Activated CD4-positive, CD25-positive, alpha-beta regulatory T cell treated with anti-CD3 and anti-CD28 coated beads, Interleukin-2, amount 50 U/mL, for 72 hours (primary cell): ENCODE data around the gene NID2.

Source experiments
- DNase-seq: peaks from one replicate; pipeline ENCODE4 v3.0.0; 2021

The NID2 gene

GRCh38 chr14:51999084-51999483 lies 69.8 kb downstream of the NID2 start:
- no peak for DNase-seq

GRCh38 chr14:51998348-51998747 lies 70.5 kb downstream of the NID2 start:
- DNase-seq, result no peak

- no peak for DNase-seq
Measured at GRCh38 chr14:51996148-51996746, 72.6 kb downstream of the NID2 start.

- no peak for DNase-seq
Measured at GRCh38 chr14:51993285-51993920, 75.5 kb downstream of the NID2 start.

GRCh38 chr14:51990488-51990887 lies 78.4 kb downstream of the NID2 start:
- DNase-seq, result no peak

- DNase-seq, result peak; percentile 92
Measured at GRCh38 chr14:51989293-51990234, 79.3 kb downstream of the NID2 start, which contains the start of gene RTRAF. Gene RTRAF, plus strand, starts transcription at chr14:51989546. Its CDS starts 94 bp downstream, at chr14:51989640.

- DNase-seq, result no peak
Measured at GRCh38 chr14:51988221-51988620, 80.6 kb downstream of the NID2 start.

- DNase-seq, result no peak
Measured at GRCh38 chr14:51981218-51981854, 87.5 kb downstream of the NID2 start.

- peak; percentile 87 for DNase-seq
Measured at GRCh38 chr14:51979088-51979709, 89.7 kb downstream of the NID2 start.

- no peak for DNase-seq
Measured at GRCh38 chr14:51978681-51979085, 90.2 kb downstream of the NID2 start.

- DNase-seq, result no peak
Measured at GRCh38 chr14:51977075-51977474, 91.8 kb downstream of the NID2 start.

- no peak for DNase-seq
Measured at GRCh38 chr14:51972566-51972965, 96.3 kb downstream of the NID2 start.

- DNase-seq, result no peak
Measured at GRCh38 chr14:51969852-51970540, 98.9 kb downstream of the NID2 start.

- DNase-seq, result no peak
Measured at GRCh38 chr14:51967521-51967920, 101.3 kb downstream of the NID2 start.

- no peak for DNase-seq
Measured at GRCh38 chr14:51963286-51963685, 105.6 kb downstream of the NID2 start.

GRCh38 chr14:51962711-51963110 lies 106.1 kb downstream of the NID2 start:
- no peak for DNase-seq

- no peak for DNase-seq
Measured at GRCh38 chr14:51960866-51961265, 108.0 kb downstream of the NID2 start.

- DNase-seq, result no peak
Measured at GRCh38 chr14:51959928-51960327, 108.9 kb downstream of the NID2 start.

- DNase-seq, result no peak
Measured at GRCh38 chr14:51957950-51958349, 110.9 kb downstream of the NID2 start.
